Stimulated activated CD4-positive, alpha-beta T cell treated with anti-CD3 and anti-CD28 coated beads, Interleukin-4, amount 100 ng/mL, for 24 hours (primary cell): Measurements from ENCODE around the gene TMEM179B.
"Not testable (repeated sequence)": the region's sequence is repeated elsewhere in the genome, so short reads cannot be mapped to it uniquely, and the experiment has no call there.

ENCODE experiments used
- DNase-seq: peaks from one replicate; pipeline ENCODE4 v3.0.0-alpha.2; 2020

TMEM179B gene

GRCh38 chr11:62791501-62792201 is 4.4 kb downstream of the TMEM179B start, which contains the start of gene TMEM223:
Gene TMEM223 (minus strand): TSS chr11:62792006. CDS start chr11:62791994, 12 bp downstream.
- DNase-seq: peak; percentile 91

DNA sequence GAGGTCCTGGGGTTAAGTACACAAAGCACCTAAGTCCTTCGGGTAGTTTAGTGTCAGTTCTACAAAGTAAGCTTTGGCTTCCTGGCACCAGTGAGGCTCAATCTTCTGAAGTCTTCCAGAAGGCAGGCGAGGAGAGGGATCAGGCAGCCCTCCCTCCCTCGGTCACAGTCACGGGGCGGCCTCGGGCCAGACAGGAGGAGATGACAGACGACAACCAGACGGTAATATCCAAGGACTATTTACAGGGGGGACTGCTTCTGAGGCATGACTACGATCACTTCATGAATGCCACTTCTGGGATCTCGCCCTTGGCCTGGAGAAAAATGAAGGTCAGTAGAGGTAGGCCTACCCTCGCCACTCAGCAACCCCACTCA is 5.0 kb downstream of the TMEM179B start:
- no peak for DNase-seq

- no peak for DNase-seq
Observed at GRCh38 chr11:62794201-62794775, 7.1 kb downstream of the TMEM179B start.

- no peak for DNase-seq
Observed at GRCh38 chr11:62796281-62796680, 9.1 kb downstream of the TMEM179B start.

DNA sequence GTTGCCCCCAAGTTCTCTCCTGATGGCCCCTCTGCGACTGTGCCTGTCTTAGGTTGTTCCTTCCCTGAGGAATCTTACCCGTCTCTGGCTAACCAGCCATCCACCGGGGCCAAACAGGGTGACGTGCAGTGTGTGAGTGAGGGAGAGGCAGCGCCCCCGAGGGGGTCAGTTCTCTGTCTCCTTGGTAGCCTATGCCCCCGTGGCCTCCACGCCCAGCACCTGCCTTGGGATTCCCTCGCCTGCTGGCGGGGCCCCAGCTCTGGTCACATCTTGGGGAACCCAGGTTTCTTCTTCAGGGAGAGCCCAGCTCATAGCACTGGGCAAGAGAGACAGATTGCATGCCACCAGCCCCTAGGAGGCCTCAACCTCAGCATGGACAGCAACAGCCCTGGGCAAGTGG is 12.3 kb downstream of the TMEM179B start:
- no peak for DNase-seq

GRCh38 chr11:62801071-62801470 is 13.9 kb downstream of the TMEM179B start:
- no peak for DNase-seq

- peak; percentile 46 for DNase-seq
Observed at GRCh38 chr11:62804310-62805075, 17.3 kb downstream of the TMEM179B start.

- peak; percentile 95 for DNase-seq
Observed at GRCh38 chr11:62805076-62805892, 18.1 kb downstream of the TMEM179B start, which contains the start of gene NXF1. Gene NXF1 (minus strand): TSS chr11:62805440. CDS start chr11:62805356, 84 bp downstream.

GRCh38 chr11:62805961-62806441 is 18.8 kb downstream of the TMEM179B start:
- DNase-seq: peak; percentile 36

- no peak for DNase-seq
Observed at GRCh38 chr11:62806611-62807121, 19.5 kb downstream of the TMEM179B start.

GRCh38 chr11:62810748-62811147 is 23.5 kb downstream of the TMEM179B start:
- no peak for DNase-seq

- DNase-seq: no peak
Observed at GRCh38 chr11:62811659-62812058, 24.5 kb downstream of the TMEM179B start.

- no peak for DNase-seq
Observed at GRCh38 chr11:62816557-62816956, 29.4 kb downstream of the TMEM179B start.

DNA sequence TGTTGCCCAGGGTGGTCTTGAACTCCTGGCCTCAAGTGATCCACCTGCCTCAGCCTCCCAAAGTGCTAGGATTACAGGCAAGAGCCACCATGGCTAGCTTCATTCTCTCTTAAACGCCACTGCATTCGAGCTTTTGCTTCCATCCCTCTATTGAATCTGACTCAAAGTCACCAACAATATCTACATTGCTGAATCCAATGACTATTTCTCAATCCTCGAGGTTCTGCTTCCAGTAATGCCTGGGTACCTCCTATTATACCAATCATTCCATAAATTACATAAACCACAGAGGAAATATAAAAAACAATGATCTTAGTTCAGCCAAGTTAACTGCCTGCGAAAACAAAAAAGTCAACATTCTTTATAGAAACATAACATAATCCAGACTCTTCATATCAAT is 29.9 kb downstream of the TMEM179B start:
- DNase-seq: no peak

- DNase-seq: no peak
Observed at GRCh38 chr11:62823677-62824076, 36.5 kb downstream of the TMEM179B start.

DNA sequence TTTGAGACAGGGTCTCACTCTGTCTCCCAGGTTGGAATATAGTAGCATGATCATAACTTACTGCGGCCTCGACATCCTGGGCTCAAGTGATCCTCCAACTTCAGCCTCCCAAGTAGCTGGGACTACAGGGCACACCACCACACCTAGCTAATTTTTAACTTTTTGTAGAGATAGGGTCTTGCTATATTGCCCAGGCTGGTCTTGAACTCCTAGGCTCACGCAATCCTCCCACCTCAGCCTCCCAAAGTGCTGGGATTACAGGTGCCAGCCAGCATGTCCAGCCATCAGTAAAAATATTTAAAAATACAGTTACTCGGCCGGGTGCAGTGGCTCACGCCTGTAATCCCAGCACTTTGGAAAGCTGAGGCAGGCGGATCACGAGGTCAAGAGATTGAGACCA is 40.9 kb downstream of the TMEM179B start:
- DNase-seq: not testable (repeated sequence)

GRCh38 chr11:62830904-62831519 is 43.8 kb downstream of the TMEM179B start:
- DNase-seq: no peak

DNA sequence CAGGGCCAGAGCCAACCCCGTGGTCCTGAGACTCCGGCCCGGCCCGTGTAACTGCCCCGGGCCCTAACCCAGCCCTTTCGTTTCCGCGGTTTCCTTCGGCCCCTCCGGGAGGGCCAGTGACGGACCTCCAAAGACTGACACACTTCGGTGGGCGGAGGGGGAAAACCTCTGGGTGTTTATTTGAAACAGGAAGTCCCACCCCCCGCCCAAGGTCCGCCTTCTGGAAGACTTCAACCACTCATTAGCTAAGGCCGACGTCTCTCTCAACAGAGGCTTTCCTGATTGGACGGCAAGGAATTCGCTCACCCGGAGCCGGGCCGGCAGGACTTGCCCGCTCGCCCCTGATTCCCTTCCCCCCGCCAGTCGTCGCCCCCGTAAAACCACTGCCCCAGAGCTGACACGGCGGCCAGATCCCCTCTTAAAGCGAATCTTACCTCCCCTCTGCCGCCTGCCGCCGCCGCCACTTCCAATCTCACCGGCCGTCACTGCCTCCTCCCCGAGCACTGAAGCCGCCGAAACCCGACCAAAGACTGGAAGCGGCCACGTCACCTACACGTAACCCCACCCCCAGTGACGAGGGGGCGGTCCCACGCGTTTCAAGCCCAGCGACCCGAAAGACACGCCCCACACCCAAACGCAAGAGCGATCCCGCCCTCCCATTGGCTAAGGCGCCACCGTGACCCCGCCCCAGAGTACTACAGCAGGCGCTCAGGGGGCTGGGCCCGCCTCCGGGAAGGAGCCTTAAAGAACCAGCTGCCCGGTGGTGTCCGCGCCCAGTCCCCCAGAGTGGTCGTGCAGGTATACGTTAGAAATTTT is 44.5 kb downstream of the TMEM179B start, which contains the start of gene STX5:
Gene STX5, minus strand, starts transcription at position 532 of the 816 bp plus-strand sequence. CDS start 808 bp downstream, outside the sequence.
- DNase-seq: peak; percentile 100

DNA sequence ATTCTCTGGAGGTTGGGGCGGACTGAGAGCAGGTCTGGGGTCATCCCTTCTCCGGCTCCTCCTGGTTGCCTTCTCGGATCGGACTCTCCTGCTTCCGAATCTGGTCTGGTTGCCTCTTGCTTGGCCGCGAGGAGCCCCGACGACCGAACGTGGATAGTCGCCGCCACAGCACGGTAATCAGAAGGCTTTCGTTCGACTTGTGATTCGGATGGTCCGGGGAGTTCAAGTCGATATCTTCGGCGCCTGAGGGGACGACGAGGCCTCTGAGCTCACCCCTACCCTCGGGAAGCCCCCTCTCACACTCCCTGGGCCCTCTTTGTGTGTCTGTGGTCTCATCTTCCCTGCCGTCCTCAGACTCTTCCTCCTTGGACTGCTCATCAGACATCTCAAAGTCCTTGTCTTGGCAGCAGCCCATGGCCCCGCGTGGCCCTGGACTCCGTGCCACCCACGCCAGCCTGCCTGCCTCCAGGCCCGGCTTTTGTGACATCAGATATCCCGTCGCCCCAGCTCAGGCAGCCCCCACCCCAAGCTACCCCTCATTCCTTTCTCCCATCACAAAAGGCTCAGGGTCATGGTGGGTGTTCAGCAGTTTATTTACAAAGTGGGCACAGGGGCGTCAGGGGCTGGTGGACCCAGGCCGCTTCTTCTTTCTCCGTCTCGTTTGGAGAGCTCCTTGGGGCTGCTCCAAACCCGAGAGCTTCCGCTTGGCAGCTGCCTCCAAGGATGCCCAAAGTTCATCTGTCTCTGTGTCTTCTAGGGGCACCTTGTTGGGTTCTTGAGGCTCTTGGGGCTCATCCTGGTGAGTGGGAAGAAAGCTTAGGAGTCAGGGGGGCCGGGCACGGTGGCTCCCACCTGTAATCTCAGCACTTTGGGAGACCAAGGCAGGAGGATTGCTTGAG is 45.4 kb downstream of the TMEM179B start, which contains the start of gene TEX54:
Gene TEX54, minus strand, starts transcription at position 506 of the 899 bp plus-strand sequence.
- DNase-seq: no peak

DNA sequence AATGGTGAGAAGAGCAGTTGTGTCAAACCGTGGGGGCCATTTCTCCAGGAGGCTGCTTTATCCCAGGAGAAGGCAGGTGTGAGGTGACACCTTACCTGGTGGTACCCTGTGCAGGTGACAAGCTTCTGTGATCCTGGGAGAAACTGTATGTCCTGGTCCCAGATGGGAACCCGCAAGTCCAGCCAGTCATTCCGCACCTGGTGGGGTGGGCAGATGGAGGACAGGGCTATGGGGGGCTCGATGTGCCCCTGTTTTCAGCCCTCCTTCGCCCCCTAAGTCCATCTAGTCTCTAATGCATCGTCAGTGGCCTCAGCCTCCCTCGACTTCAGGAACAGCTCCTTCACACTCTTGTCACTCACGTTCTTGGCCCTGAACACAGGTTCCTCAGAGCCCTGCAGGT is 48.1 kb downstream of the TMEM179B start:
- no peak for DNase-seq
